ENCODE data around the gene DPEP2. TPM values are rescaled to one million over a fixed set of nuclear protein-coding genes. Genes with fewer than 3 reads are reported as not detected.

DPEP2 gene
- total and polyA plus RNA-seq, 2 donors from 2014 or later: 0.99 to 3.1 TPM

DNA sequence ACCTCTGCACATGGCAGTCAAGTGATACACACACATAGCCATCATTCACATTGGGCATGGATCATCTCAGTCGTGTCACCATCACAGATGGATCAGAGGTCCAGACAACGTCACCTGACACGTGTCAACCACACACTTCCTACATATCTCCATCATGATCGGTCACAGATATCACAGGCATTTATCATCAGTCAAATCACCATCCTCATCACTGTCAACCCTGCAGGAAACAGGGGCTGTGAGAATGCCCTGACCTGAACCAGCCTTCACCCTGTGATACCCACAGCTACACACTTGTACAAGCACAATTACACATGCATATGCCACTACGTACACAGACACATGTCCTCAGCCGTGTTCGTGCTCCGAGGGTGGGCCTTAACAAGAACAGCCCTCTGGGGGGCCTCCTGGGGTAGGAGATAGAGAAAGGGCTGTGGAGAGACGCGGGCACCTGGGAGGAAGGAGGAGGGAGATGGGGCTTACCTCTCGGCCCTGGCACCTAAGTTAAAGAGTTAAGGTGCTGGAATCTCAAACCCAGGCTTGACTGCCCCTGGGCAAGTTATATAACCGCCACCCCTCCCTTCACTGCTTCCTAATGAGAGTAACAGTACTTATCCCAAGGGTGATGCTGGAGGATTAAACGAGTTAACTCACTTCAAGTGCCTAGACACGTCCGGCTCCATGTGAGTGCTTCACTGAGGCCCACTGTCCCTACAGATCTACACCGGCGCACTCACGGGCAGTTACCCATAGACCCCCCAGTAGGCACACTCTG is 31.9 kb downstream of the DPEP2 start:
- Histone ChIP-seq H3K27me3 (ENCODE audit: control insufficient read depth, insufficient read depth, low read length) (no peaks in the 10 kb centered on the region), H3K9me3 (ENCODE audit: control insufficient read depth in 2 of 3, insufficient read depth in 1 of 3, low read length in 3 of 3) (no peaks in the 10 kb centered on the region), H3K4me3 (ENCODE audit: low read length in 3 of 3) (peak overlapping the region; percentile 70 to 93 (median 75)), H3K27ac (ENCODE audit: low read depth in 2 of 2, low read length in 2 of 2) (peak overlapping the region; percentile 93 to 95), H3K9ac (ENCODE audit: low read length in 3 of 3) (peak overlapping the region; percentile 4 to 98 (median 64)), H3K4me1 (ENCODE audit: control insufficient read depth in 2 of 3, insufficient read depth in 2 of 3, low read depth in 1 of 3, low read length in 3 of 3) (peaks cover 0 to 22% (median 7%) of the 10 kb centered on the region in 3 donors), H3K36me3 (ENCODE audit: control insufficient read depth in 2 of 3, insufficient read depth in 3 of 3, low read length in 3 of 3) (peaks cover 0 to 8% (median 0%) of the 10 kb centered on the region in 3 donors)
- intact Hi-C loops (cut with DNase I): no loop called here
- no peak for TF ChIP-seq CTCF (IDR thresholded peaks at IDR 0.05; ENCODE audit: borderline replicate concordance, extremely low read depth, insufficient read depth)
- FAIRE-seq (no peak), DNase-seq (peak in 4 of 5 donors; percentile 29 to 67 (median 54))

DNA sequence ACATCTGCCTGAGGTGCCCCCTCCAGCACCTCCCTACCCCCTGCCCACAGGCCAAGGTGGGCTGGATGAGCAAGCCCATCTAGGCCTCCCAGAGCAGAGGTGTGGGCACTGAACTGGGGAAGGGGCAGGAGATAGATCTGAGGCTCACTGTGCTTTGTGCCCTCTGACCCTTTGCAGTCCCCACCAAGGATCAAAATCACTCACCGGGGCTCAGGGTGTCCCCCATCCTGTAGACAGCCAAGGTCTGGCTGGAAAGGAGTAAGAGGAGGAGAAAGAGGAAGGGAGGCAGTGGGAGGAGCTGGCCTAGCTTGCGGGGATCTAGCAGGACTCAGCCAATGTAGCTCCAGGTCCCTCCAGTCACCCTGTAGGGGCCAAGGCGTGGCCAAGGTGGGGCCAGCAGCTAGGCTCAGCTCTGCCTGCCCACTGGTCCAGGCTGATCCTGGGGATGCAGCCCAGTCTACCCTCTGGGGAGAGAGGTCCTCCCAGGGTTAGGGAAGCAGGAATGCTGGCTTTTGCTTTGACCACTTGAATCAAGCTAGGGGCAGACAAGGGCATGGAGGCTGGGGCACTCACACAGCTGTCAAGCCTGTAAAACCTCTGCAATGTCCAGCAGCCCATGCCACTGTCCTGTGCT is 32.6 kb downstream of the DPEP2 start:
- Histone ChIP-seq H3K4me1 (ENCODE audit: control insufficient read depth in 2 of 3, insufficient read depth in 2 of 3, low read depth in 1 of 3, low read length in 3 of 3) (peaks cover 0 to 22% (median 7%) of the 10 kb centered on the region in 3 donors), H3K4me3 (ENCODE audit: low read length in 3 of 3) (peak overlapping the region; percentile 70 to 93 (median 75)), H3K9me3 (ENCODE audit: control insufficient read depth in 2 of 3, insufficient read depth in 1 of 3, low read length in 3 of 3) (no peaks in the 10 kb centered on the region), H3K9ac (ENCODE audit: low read length in 3 of 3) (peak overlapping the region; percentile 4 to 98 (median 37)), H3K27me3 (ENCODE audit: control insufficient read depth, insufficient read depth, low read length) (no peaks in the 10 kb centered on the region), H3K27ac (ENCODE audit: low read depth in 2 of 2, low read length in 2 of 2) (no peak overlapping the region), H3K36me3 (ENCODE audit: control insufficient read depth in 2 of 3, insufficient read depth in 3 of 3, low read length in 3 of 3) (peaks cover 0 to 15% (median 0%) of the 10 kb centered on the region in 3 donors)
- intact Hi-C loops (cut with DNase I): no loop called here
- DNase-seq (no peak), FAIRE-seq (no peak)
- no peak for TF ChIP-seq CTCF (IDR thresholded peaks at IDR 0.05; ENCODE audit: borderline replicate concordance, extremely low read depth, insufficient read depth)

DNA sequence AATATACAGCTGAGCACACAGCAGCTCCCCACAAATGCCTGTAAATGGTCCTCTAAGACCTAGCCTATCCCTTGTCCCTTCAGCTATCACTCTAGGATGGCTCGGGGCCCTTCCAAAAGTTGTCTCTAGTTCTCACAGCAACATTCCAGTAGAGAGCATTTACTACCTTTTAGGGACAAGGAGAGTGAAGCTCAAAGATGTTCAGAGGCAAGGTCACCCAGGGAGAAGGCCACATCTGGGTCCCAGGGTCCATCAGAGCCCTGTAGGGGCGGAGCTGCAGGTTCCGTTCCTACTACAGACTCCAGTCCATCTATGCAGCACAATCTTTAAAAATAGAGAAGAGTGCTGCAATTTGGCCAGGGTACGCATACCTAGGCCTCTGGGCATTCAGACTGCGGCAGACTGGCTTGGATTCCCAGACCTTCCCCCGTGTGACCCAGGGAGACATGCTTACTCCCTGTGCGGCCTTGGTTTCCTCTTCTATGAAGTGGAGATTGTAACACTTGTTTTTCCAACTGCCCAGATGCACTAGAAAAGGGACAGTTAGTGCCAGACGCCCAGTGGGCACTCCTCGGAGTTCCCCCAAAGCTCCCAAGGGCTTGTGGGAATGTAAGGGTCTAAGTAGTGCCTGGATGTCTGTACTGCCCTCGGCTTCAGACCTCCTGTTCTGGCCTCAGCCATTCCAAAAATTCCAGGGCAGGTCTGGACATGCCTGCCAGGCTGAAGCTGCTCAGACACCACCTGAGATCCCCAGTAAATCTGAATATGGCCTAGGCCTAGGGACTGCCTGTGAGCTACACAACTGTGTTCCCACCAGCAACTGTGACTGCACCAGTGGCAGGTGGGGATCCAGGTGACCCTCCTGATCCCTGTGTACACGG is 33.4 kb downstream of the DPEP2 start:
- Histone ChIP-seq H3K27me3 (ENCODE audit: control insufficient read depth, insufficient read depth, low read length) (no peaks in the 10 kb centered on the region), H3K9ac (ENCODE audit: low read length in 3 of 3) (peak overlapping the region in 2 of 3 donors; percentile 27 to 98), H3K36me3 (ENCODE audit: control insufficient read depth in 2 of 3, insufficient read depth in 3 of 3, low read length in 3 of 3) (peaks cover 0 to 22% (median 3%) of the 10 kb centered on the region in 3 donors), H3K4me1 (ENCODE audit: control insufficient read depth in 2 of 3, insufficient read depth in 2 of 3, low read depth in 1 of 3, low read length in 3 of 3) (peaks cover 0 to 22% (median 7%) of the 10 kb centered on the region in 3 donors), H3K9me3 (ENCODE audit: control insufficient read depth in 2 of 3, insufficient read depth in 1 of 3, low read length in 3 of 3) (no peaks in the 10 kb centered on the region), H3K27ac (ENCODE audit: low read depth in 2 of 2, low read length in 2 of 2) (no peak overlapping the region), H3K4me3 (ENCODE audit: low read length in 3 of 3) (peak overlapping the region in 2 of 3 donors; percentile 13 to 93)
- DNase-seq: no peak
- FAIRE-seq: no peak
- intact Hi-C loops (cut with DNase I): no loop called here
- no peak for TF ChIP-seq CTCF (IDR thresholded peaks at IDR 0.05; ENCODE audit: borderline replicate concordance, extremely low read depth, insufficient read depth)
